ENCODE results near the gene MRPL53. TPM values are rescaled to one million over a fixed set of nuclear protein-coding genes. Genes with fewer than 3 reads are reported as not detected.

Gene MRPL53
- total RNA-seq, 1 experiment from 2014 or later: 52.1 TPM

GRCh38 chr2:74424995-74425406, 47.5 kb downstream of the MRPL53 start:
- ChIA-PET CTCF (interaction anchor here (0.6 to 0.9 kb wide), 2 partner anchors 9 to 90 kb away, joined by 3 to 4 read pairs; no protein-coding TSS in a partner anchor), POLR2A (no interaction called here)
- Mint-ChIP-seq H3K36me3 (peaks cover 50% of the 10 kb centered on the region), H3K27ac (peak overlapping the region; percentile 42), H3K9me3 (no peaks in the 10 kb centered on the region), H3K27me3 (ENCODE audit: low read depth) (peaks cover 34% of the 10 kb centered on the region), H3K4me3 (no peak overlapping the region), H3K4me1 (peaks cover 14% of the 10 kb centered on the region)
- TF ChIP-seq CTCF (IDR thresholded peaks at IDR 0.05) (no peak), PREB (CRISPR knock-in tag; IDR thresholded peaks at IDR 0.05; ENCODE audit: borderline replicate concordance) (0 out of 2 replicates have a peak, but pooled peaks have one; percentile 14)
- DNase-seq (ENCODE audit: low spot score) (no peak), ATAC-seq (no peak)

- H3K4me3 Mint-ChIP-seq: no peak overlapping the region
- no peak for TF ChIP-seq ARID4B (CRISPR knock-in tag; IDR thresholded peaks at IDR 0.05; ENCODE audit: borderline replicate concordance)
- no peak for TF ChIP-seq ZBTB21 (CRISPR knock-in tag; IDR thresholded peaks at IDR 0.05; ENCODE audit: borderline replicate concordance)
- TF ChIP-seq NR3C1 (CRISPR knock-in tag; conservative IDR thresholded peaks at IDR 0.05; ENCODE audit: low read depth): no peak
- 0 out of 2 replicates have a peak, but pooled peaks have one; percentile 47 for TF ChIP-seq TEAD1 (CRISPR knock-in tag; IDR thresholded peaks at IDR 0.05)
- TF ChIP-seq ZNF138 (CRISPR knock-in tag; conservative IDR thresholded peaks at IDR 0.05): 0 out of 2 replicates have a peak, but pooled peaks have one; percentile 19
- TF ChIP-seq NFYB (CRISPR knock-in tag; conservative IDR thresholded peaks at IDR 0.05; ENCODE audit: low read depth): no peak
- no peak for TF ChIP-seq E2F4 (CRISPR knock-in tag; IDR thresholded peaks at IDR 0.05; ENCODE audit: borderline replicate concordance, low read depth)
- TF ChIP-seq AFF4 (CRISPR knock-in tag; IDR thresholded peaks at IDR 0.05; ENCODE audit: borderline replicate concordance): no peak
- TF ChIP-seq ZNF121 (CRISPR knock-in tag; IDR thresholded peaks at IDR 0.05): no peak
- no peak for TF ChIP-seq KAT7 (CRISPR knock-in tag; IDR thresholded peaks at IDR 0.05; ENCODE audit: borderline replicate concordance)
- TF ChIP-seq NFATC4 (CRISPR knock-in tag; IDR thresholded peaks at IDR 0.05): no peak
- TF ChIP-seq ELF4 (CRISPR knock-in tag; IDR thresholded peaks at IDR 0.05; ENCODE audit: low read depth): no peak
- no peak for TF ChIP-seq USF2 (CRISPR knock-in tag; IDR thresholded peaks at IDR 0.05)
- TF ChIP-seq MLX (CRISPR knock-in tag; IDR thresholded peaks at IDR 0.05): no peak
- no peak for TF ChIP-seq SMAD3 (CRISPR knock-in tag; IDR thresholded peaks at IDR 0.05; ENCODE audit: borderline replicate concordance)
- 0 out of 2 replicates have a peak, but pooled peaks have one; percentile 28 for TF ChIP-seq TP53 (CRISPR knock-in tag; IDR thresholded peaks at IDR 0.05)
- TF ChIP-seq NFE2L1 (CRISPR knock-in tag; IDR thresholded peaks at IDR 0.05): no peak
These were observed 48.1 kb downstream of the MRPL53 start for GRCh38 chr2:74424139-74424992.

More at GRCh38 chr2:74424139-74424992, 48.1 kb downstream of the MRPL53 start:
- Mint-ChIP-seq H3K4me1 (peaks cover 14% of the 10 kb centered on the region), H3K27ac (peak overlapping the region; percentile 42), H3K9me3 (no peaks in the 10 kb centered on the region), H3K36me3 (peaks cover 43% of the 10 kb centered on the region), H3K27me3 (ENCODE audit: low read depth) (peaks cover 40% of the 10 kb centered on the region)
- CTCF ChIA-PET: interaction anchor here (0.6 to 0.9 kb wide), 3 partner anchors 10 to 90 kb away, joined by 3 to 4 read pairs (median 4); no protein-coding TSS in a partner anchor
- ATAC-seq: no peak
- POLR2A ChIA-PET: no interaction called here
- no peak for DNase-seq (ENCODE audit: low spot score)

All from WTC11 (cell line).